Testis (tissue), 3 donors: ENCODE measurements around the gene TRAF6. TPM values are rescaled to one million over a fixed set of nuclear protein-coding genes. Genes with fewer than 3 reads are reported as not detected.

Source experiments
- DNase-seq: peaks from one replicate; pipeline ENCODE4 v3.0.0-alpha.2; 2019
- H3K27ac ChIP-seq, 2 donors: fragments of 200-600 bp; sonication (generic); one replicate each; pipeline ENCODE4 v1.5.1; 2019
- H3K27me3 ChIP-seq: fragments of 200-600 bp; sonication (generic); one replicate; pipeline ENCODE4 v1.5.1; 2019
- H3K36me3 ChIP-seq: fragments of 200-600 bp; sonication (generic); one replicate; pipeline ENCODE4 v1.5.1; 2017; ENCODE audit warnings: low read depth; ENCODE audit errors: missing control alignments
- H3K4me1 ChIP-seq: fragments of 200-600 bp; sonication (generic); one replicate; pipeline ENCODE4 v1.5.1; 2019
- H3K4me3 ChIP-seq, 2 donors: fragments of 200-600 bp; sonication (generic); one replicate each; pipeline ENCODE4 v1.5.1; 2017 to 2019
- H3K9me3 ChIP-seq: fragments of 200-600 bp; sonication (generic); one replicate; pipeline ENCODE4 v1.5.1; 2017
- CTCF ChIP-seq, 3 experiments: fragments of 450-650 bp in 2 of 3; fragments of 200-600 bp in 1 of 3; sonication (generic) in 1 of 3; IDR thresholded peaks; one replicate each; pipeline ENCODE4 v1.5.1; 2016 to 2019; ENCODE audit warnings: antibody characterized with exemption in 3 of 3, mild to moderate bottlenecking in 2 of 3, moderate library complexity in 1 of 3
- POLR2A ChIP-seq: fragments of 450-650 bp; IDR thresholded peaks from one replicate; pipeline ENCODE4 v1.6.1; 2017; ENCODE audit warnings: antibody characterized with exemption, mild to moderate bottlenecking, moderate library complexity
- WGBS, 2 donors: methylation state at CpG; one replicate each; pipeline ENCODE4 v1.1.5; 2018; 5-methylcytosine and 5-hydroxymethylcytosine counted together
- intact Hi-C: fragments of 100-400 bp; cut with DNase I; formaldehyde crosslinking; loops from one replicate; pipeline ENCODE4 v1.15.1; 2023; ENCODE audit warnings: low total_unique reads
- polyA plus RNA-seq: library from polyadenylated mRNA; stranded (reverse); fragments of 350-450 nt; fragmentation: Illumina TruSeq; extraction: RNeasy Lipid Tissue Mini Kit (QIAGEN cat#74804); gene quantifications from one replicate; pipeline ENCODE4 v1.2.3, GENCODE V29; 2014; ENCODE audit warnings: low read depth, low replicate concordance; ENCODE audit not compliant: insufficient read depth
- total RNA-seq, 2 donors: library from RNA; depleted of rRNA; stranded (reverse); fragments of >200 nt; gene quantifications; one replicate each; pipeline ENCODE4 v1.2.3, GENCODE V29; 2016

The TRAF6 gene
- total and polyA plus RNA-seq, 3 donors from 2014 or later: 18.8 to 26.4 (median 24.0) TPM

DNA sequence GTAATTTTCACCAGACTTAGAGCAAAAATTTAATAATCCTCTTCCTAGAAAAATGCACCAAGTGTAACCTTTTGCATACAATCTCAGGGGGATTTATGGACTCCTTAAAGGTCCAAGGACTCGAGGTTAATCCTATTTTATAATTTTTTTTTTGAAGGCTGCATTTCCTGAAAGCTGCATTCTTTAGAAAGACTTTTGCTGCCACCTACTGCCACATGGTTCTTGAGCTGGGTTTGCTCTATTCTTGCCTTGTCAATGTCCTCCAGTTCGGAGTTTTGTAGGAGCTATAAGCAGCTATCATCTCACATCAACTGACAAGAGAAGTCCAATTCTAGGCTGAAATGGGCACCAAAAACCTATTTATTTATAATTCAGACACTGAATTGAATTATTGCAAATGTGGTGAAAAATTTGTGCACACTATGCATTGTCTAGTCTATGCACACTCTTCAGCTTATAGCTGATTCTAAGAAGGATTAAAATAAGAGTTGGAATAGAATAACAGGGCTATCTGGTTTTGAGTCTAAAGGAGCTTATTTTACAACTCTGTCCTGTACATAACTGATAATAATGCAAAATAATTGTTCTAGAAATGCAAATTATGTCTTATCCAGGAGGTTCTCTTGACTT lies 31.3 kb downstream of the TRAF6 start:
- DNase-seq: peak; percentile 60
- Histone ChIP-seq H3K27ac (no peak overlapping the region), H3K4me1 (no peaks in the 10 kb centered on the region), H3K36me3 (no peaks in the 10 kb centered on the region), H3K4me3 (no peak overlapping the region), H3K9me3 (no peaks in the 10 kb centered on the region), H3K27me3 (no peaks in the 10 kb centered on the region)
- TF ChIP-seq POLR2A (no peak), CTCF (IDR thresholded peaks at IDR 0.05) (peak; percentile 11 to 41 (median 35))
- 32 to 46% methylated on average over 2 of the region's 2 CpGs for WGBS, 2 donors
- intact Hi-C loops: loop anchor here (5.0 kb wide), 1 partner anchor 172 kb away; no protein-coding TSS in a partner anchor

DNA sequence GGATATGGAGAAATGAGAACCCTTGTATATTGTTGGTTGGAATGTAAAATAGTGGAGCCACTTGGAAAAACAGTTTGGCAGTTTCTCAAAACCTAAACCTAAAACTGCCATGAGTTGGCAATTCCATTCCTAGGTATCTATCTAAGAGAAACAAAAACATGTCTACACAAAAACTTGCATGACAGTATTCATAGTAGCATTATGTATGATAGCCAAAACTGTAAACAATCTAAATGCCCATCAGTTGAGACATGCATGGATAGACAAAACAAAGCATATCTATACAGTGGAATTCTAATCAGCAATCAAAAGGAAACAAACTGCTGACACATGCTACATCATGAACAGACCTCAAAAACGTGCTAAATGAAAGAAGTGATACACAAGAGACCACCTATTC lies 34.9 kb downstream of the TRAF6 start:
- Histone ChIP-seq H3K4me1 (no peaks in the 10 kb centered on the region), H3K9me3 (no peaks in the 10 kb centered on the region), H3K27me3 (no peaks in the 10 kb centered on the region), H3K27ac (no peak overlapping the region), H3K36me3 (no peaks in the 10 kb centered on the region), H3K4me3 (no peak overlapping the region)
- intact Hi-C loops: loop anchor here (5.0 kb wide), 1 partner anchor 168 kb away; no protein-coding TSS in a partner anchor
- 44% methylated on average over 1 of the region's 1 CpG for WGBS, 2 donors
- no peak for TF ChIP-seq POLR2A
- no peak for TF ChIP-seq CTCF (IDR thresholded peaks at IDR 0.05)
- no peak for DNase-seq

DNA sequence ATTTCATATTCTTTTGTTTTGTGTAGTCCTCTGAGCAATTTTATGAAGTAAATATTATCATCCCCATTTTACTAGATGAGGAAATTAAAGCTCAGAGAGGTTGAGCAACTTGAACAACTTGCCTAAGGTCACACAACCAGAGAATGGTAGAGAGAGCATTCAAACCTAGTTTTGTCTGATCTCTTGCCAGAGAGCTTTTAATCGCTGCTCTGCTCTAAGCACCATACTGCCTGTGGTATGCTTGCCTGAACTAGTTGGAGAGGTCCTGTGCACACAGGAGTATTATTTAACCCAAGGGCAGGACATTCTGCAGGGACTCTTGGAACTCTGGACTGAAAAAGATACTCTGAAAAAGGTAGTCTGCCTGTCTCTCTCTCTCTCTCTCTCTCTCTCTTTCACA lies 38.5 kb downstream of the TRAF6 start:
- DNase-seq: no peak
- H3K27ac ChIP-seq: no peak overlapping the region
- H3K4me1 ChIP-seq: no peaks in the 10 kb centered on the region
- H3K4me3 ChIP-seq: no peak overlapping the region
- intact Hi-C loops: no loop called here
- TF ChIP-seq POLR2A (no peak), CTCF (IDR thresholded peaks at IDR 0.05) (no peak)
- 72 to 82% methylated on average over 1 of the region's 1 CpG for WGBS, 2 donors
- H3K9me3 ChIP-seq: no peaks in the 10 kb centered on the region
- no peaks in the 10 kb centered on the region for H3K36me3 ChIP-seq
- H3K27me3 ChIP-seq: no peaks in the 10 kb centered on the region

GRCh38 chr11:36469881-36470802 lies 39.9 kb downstream of the TRAF6 start:
- Histone ChIP-seq H3K36me3 (no peaks in the 10 kb centered on the region), H3K4me3 (no peak overlapping the region), H3K27me3 (no peaks in the 10 kb centered on the region), H3K4me1 (no peaks in the 10 kb centered on the region), H3K27ac (no peak overlapping the region), H3K9me3 (no peaks in the 10 kb centered on the region)
- WGBS, 2 donors: 67 to 69% methylated on average over 5 of the region's 5 CpGs
- DNase-seq: no peak
- intact Hi-C loops: no loop called here
- no peak for TF ChIP-seq CTCF (IDR thresholded peaks at IDR 0.05)
- TF ChIP-seq POLR2A: no peak
